NCI-H226 (cell line): ENCODE results near the gene RIBC2.

Source experiments
- DNase-seq: peaks from one replicate; pipeline ENCODE4 v3.0.0-alpha.2; 2015

Gene RIBC2

GRCh38 chr22:45475063-45475747 is 61.7 kb downstream of the RIBC2 start:
- no peak for DNase-seq

GRCh38 chr22:45475851-45476514 is 62.5 kb downstream of the RIBC2 start:
- no peak for DNase-seq

DNA sequence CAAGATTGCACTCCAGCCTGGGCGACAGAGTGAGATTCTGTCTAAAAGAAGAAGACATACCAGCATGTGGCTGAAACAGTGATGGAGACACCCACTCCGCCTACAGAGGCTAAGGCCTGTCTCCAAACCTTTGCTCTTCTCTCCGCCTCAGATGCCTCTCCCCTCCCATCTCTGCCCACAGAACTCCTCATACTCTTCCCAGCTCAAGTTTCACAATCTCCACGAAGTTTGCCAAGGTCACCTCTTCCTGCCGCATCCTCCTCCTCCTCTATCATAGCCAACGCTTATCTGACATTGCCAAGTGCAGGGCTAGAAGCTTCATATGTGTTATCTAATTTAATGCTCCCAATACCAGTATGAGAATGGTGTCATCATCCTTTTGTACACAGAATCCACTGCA is 63.3 kb downstream of the RIBC2 start:
- DNase-seq, result no peak

GRCh38 chr22:45477366-45478107 is 64.0 kb downstream of the RIBC2 start:
- no peak for DNase-seq

GRCh38 chr22:45478108-45478771 is 64.7 kb downstream of the RIBC2 start:
- DNase-seq, result no peak

DNA sequence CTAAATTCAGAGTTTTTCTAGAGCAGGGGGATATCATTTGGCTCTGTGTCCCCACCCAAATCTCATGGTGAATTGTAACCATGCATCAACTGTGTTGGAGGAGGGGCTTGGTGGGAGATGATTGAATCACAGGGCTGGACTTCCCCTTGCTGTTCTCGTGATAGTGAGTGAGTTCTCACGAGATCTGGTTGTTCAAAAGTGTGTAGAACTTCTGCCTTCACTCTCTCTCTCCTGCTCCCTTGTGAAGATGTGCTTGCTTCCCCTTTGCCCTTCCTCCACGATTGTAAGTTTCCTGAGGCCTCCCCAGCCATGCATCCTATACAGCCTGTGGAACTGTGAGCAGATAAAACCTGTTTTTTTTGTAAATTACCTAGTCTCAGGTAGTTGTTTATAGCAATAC is 67.2 kb downstream of the RIBC2 start:
- DNase-seq, result no peak

GRCh38 chr22:45481661-45482060 is 68.2 kb downstream of the RIBC2 start:
- DNase-seq, result no peak
